ENCODE measurements around the gene CCDC178.
A peak's percentile ranks its signal among the peaks of the same experiment; 100 is the strongest.

CCDC178 gene

GRCh38 chr18:33210575-33211189 lies 229.8 kb downstream of the CCDC178 start:
- no peak for TF ChIP-seq GATA3 (IDR thresholded peaks at IDR 0.05; ENCODE audit: low read depth, low read length)
- no peak for TF ChIP-seq GATA2 (IDR thresholded peaks at IDR 0.05; ENCODE audit: low read depth, low read length)

GRCh38 chr18:33205777-33206176 lies 234.7 kb downstream of the CCDC178 start:
- TF ChIP-seq GATA2 (IDR thresholded peaks at IDR 0.05; ENCODE audit: low read depth, low read length) (no peak), GATA3 (IDR thresholded peaks at IDR 0.05; ENCODE audit: low read depth, low read length) (no peak)

- TF ChIP-seq GATA2 (IDR thresholded peaks at IDR 0.05; ENCODE audit: low read depth, low read length) = no peak
- TF ChIP-seq GATA3 (IDR thresholded peaks at IDR 0.05; ENCODE audit: low read depth, low read length) = no peak
These were observed 239.0 kb downstream of the CCDC178 start for GRCh38 chr18:33201509-33201926.

GRCh38 chr18:33195795-33196194 lies 244.7 kb downstream of the CCDC178 start:
- no peak for TF ChIP-seq GATA2 (IDR thresholded peaks at IDR 0.05; ENCODE audit: low read depth, low read length)
- no peak for TF ChIP-seq GATA3 (IDR thresholded peaks at IDR 0.05; ENCODE audit: low read depth, low read length)

GRCh38 chr18:33194793-33195192 lies 245.7 kb downstream of the CCDC178 start:
- TF ChIP-seq GATA2 (IDR thresholded peaks at IDR 0.05; ENCODE audit: low read depth, low read length) (no peak), GATA3 (IDR thresholded peaks at IDR 0.05; ENCODE audit: low read depth, low read length) (no peak)

- TF ChIP-seq GATA2 (IDR thresholded peaks at IDR 0.05; ENCODE audit: low read depth, low read length) (no peak), GATA3 (IDR thresholded peaks at IDR 0.05; ENCODE audit: low read depth, low read length) (no peak)
These were observed 255.6 kb downstream of the CCDC178 start for GRCh38 chr18:33184958-33185357.

GRCh38 chr18:33184175-33184574 lies 256.3 kb downstream of the CCDC178 start:
- TF ChIP-seq GATA3 (IDR thresholded peaks at IDR 0.05; ENCODE audit: low read depth, low read length) (no peak), GATA2 (IDR thresholded peaks at IDR 0.05; ENCODE audit: low read depth, low read length) (no peak)

GRCh38 chr18:33183136-33183535 lies 257.4 kb downstream of the CCDC178 start:
- TF ChIP-seq GATA3 (IDR thresholded peaks at IDR 0.05; ENCODE audit: low read depth, low read length) (0 out of 2 replicates have a peak, but pooled peaks have one; percentile 27), GATA2 (IDR thresholded peaks at IDR 0.05; ENCODE audit: low read depth, low read length) (peak; percentile 21; the same call in 1 of the 2 replicates)

GRCh38 chr18:33181016-33181415 lies 259.5 kb downstream of the CCDC178 start:
- no peak for TF ChIP-seq GATA3 (IDR thresholded peaks at IDR 0.05; ENCODE audit: low read depth, low read length)
- TF ChIP-seq GATA2 (IDR thresholded peaks at IDR 0.05; ENCODE audit: low read depth, low read length) = no peak

GRCh38 chr18:33169218-33169617 lies 271.3 kb downstream of the CCDC178 start:
- TF ChIP-seq GATA2 (IDR thresholded peaks at IDR 0.05; ENCODE audit: low read depth, low read length) (no peak), GATA3 (IDR thresholded peaks at IDR 0.05; ENCODE audit: low read depth, low read length) (no peak)

- TF ChIP-seq GATA3 (IDR thresholded peaks at IDR 0.05; ENCODE audit: low read depth, low read length) (no peak), GATA2 (IDR thresholded peaks at IDR 0.05; ENCODE audit: low read depth, low read length) (no peak)
These were observed 279.4 kb downstream of the CCDC178 start for GRCh38 chr18:33161131-33161530.

- no peak for TF ChIP-seq GATA2 (IDR thresholded peaks at IDR 0.05; ENCODE audit: low read depth, low read length)
- no peak for TF ChIP-seq GATA3 (IDR thresholded peaks at IDR 0.05; ENCODE audit: low read depth, low read length)
These were observed 281.4 kb downstream of the CCDC178 start for GRCh38 chr18:33159151-33159550.

- TF ChIP-seq GATA2 (IDR thresholded peaks at IDR 0.05; ENCODE audit: low read depth, low read length) (no peak), GATA3 (IDR thresholded peaks at IDR 0.05; ENCODE audit: low read depth, low read length) (no peak)
These were observed 282.6 kb downstream of the CCDC178 start for GRCh38 chr18:33157893-33158292.

- TF ChIP-seq GATA3 (IDR thresholded peaks at IDR 0.05; ENCODE audit: low read depth, low read length) = no peak
- TF ChIP-seq GATA2 (IDR thresholded peaks at IDR 0.05; ENCODE audit: low read depth, low read length) = no peak
These were observed 283.5 kb downstream of the CCDC178 start for GRCh38 chr18:33156906-33157470.

- TF ChIP-seq GATA2 (IDR thresholded peaks at IDR 0.05; ENCODE audit: low read depth, low read length) (no peak), GATA3 (IDR thresholded peaks at IDR 0.05; ENCODE audit: low read depth, low read length) (no peak)
These were observed 286.5 kb downstream of the CCDC178 start for GRCh38 chr18:33154049-33154448.

Data from SH-SY5Y (cell line).